ENCODE results near the gene ATP5F1E. TPM values are rescaled to one million over a fixed set of nuclear protein-coding genes. Genes with fewer than 3 reads are reported as not detected.

Gene ATP5F1E
- polyA plus RNA-seq, 1 donor = 115 TPM

- H3K27me3 ChIP-seq (ENCODE audit: control insufficient read depth, insufficient read depth, low read length) = no peaks in the 10 kb centered on the region
- H3K36me3 ChIP-seq (ENCODE audit: control insufficient read depth, insufficient read depth, low read length) = peaks cover 45% of the 10 kb centered on the region
- no CpG with 5 or more reads among the region's 13 CpGs for WGBS (ENCODE audit: insufficient coverage, low lambda C conversion rate)
- no peaks in the 10 kb centered on the region for H3K9me3 ChIP-seq (ENCODE audit: control insufficient read depth, low read depth, low read length)
- no peak for DNase-seq
- no peak overlapping the region for H3K27ac ChIP-seq (ENCODE audit: low read length)
- H3K4me1 ChIP-seq (ENCODE audit: control insufficient read depth, insufficient read depth, low read length) = peaks cover 7% of the 10 kb centered on the region
- no peak overlapping the region for H3K4me3 ChIP-seq (ENCODE audit: low read length)
These were observed 31.1 kb downstream of the ATP5F1E start for GRCh38 chr20:59001068-59001448.

GRCh38 chr20:59000326-59000725, 31.8 kb downstream of the ATP5F1E start:
- H3K4me1 ChIP-seq (ENCODE audit: control insufficient read depth, insufficient read depth, low read length) = peaks cover 4% of the 10 kb centered on the region
- H3K27ac ChIP-seq (ENCODE audit: low read length) = no peak overlapping the region
- H3K36me3 ChIP-seq (ENCODE audit: control insufficient read depth, insufficient read depth, low read length) = peaks cover 52% of the 10 kb centered on the region
- H3K9me3 ChIP-seq (ENCODE audit: control insufficient read depth, low read depth, low read length) = no peaks in the 10 kb centered on the region
- H3K27me3 ChIP-seq (ENCODE audit: control insufficient read depth, insufficient read depth, low read length) = no peaks in the 10 kb centered on the region
- H3K4me3 ChIP-seq (ENCODE audit: low read length) = no peak overlapping the region
- WGBS (ENCODE audit: insufficient coverage, low lambda C conversion rate) = no CpG with 5 or more reads among the region's 3 CpGs
- no peak for DNase-seq

- Histone ChIP-seq H3K4me1 (ENCODE audit: control insufficient read depth, insufficient read depth, low read length) (no peaks in the 10 kb centered on the region), H3K27me3 (ENCODE audit: control insufficient read depth, insufficient read depth, low read length) (no peaks in the 10 kb centered on the region), H3K27ac (ENCODE audit: low read length) (no peak overlapping the region), H3K9me3 (ENCODE audit: control insufficient read depth, low read depth, low read length) (no peaks in the 10 kb centered on the region), H3K36me3 (ENCODE audit: control insufficient read depth, insufficient read depth, low read length) (peaks cover 67% of the 10 kb centered on the region), H3K4me3 (ENCODE audit: low read length) (no peak overlapping the region)
- no peak for DNase-seq
- 100% methylated on average over 2 of the region's 11 CpGs for WGBS (ENCODE audit: insufficient coverage, low lambda C conversion rate)
These were observed 33.5 kb downstream of the ATP5F1E start for GRCh38 chr20:58998656-58999055.

- Histone ChIP-seq H3K27me3 (ENCODE audit: control insufficient read depth, insufficient read depth, low read length) (no peaks in the 10 kb centered on the region), H3K27ac (ENCODE audit: low read length) (no peak overlapping the region), H3K9me3 (ENCODE audit: control insufficient read depth, low read depth, low read length) (no peaks in the 10 kb centered on the region), H3K36me3 (ENCODE audit: control insufficient read depth, insufficient read depth, low read length) (peaks cover 81% of the 10 kb centered on the region), H3K4me3 (ENCODE audit: low read length) (no peak overlapping the region), H3K4me1 (ENCODE audit: control insufficient read depth, insufficient read depth, low read length) (no peaks in the 10 kb centered on the region)
- no CpG with 5 or more reads among the region's 24 CpGs for WGBS (ENCODE audit: insufficient coverage, low lambda C conversion rate)
- DNase-seq = no peak
These were observed 34.9 kb downstream of the ATP5F1E start for GRCh38 chr20:58997141-58997770.

GRCh38 chr20:58996226-58996611, 35.9 kb downstream of the ATP5F1E start:
- no peak overlapping the region for H3K27ac ChIP-seq (ENCODE audit: low read length)
- no CpG with 5 or more reads among the region's 12 CpGs for WGBS (ENCODE audit: insufficient coverage, low lambda C conversion rate)
- no peak for DNase-seq
- no peaks in the 10 kb centered on the region for H3K4me1 ChIP-seq (ENCODE audit: control insufficient read depth, insufficient read depth, low read length)
- no peaks in the 10 kb centered on the region for H3K27me3 ChIP-seq (ENCODE audit: control insufficient read depth, insufficient read depth, low read length)
- H3K4me3 ChIP-seq (ENCODE audit: low read length) = no peak overlapping the region
- no peaks in the 10 kb centered on the region for H3K9me3 ChIP-seq (ENCODE audit: control insufficient read depth, low read depth, low read length)
- H3K36me3 ChIP-seq (ENCODE audit: control insufficient read depth, insufficient read depth, low read length) = peaks cover 83% of the 10 kb centered on the region

- no peak overlapping the region for H3K27ac ChIP-seq (ENCODE audit: low read length)
- DNase-seq = no peak
- WGBS (ENCODE audit: insufficient coverage, low lambda C conversion rate) = no CpG with 5 or more reads among the region's 18 CpGs
These were observed 36.5 kb downstream of the ATP5F1E start for GRCh38 chr20:58995461-58996225.

GRCh38 chr20:58994390-58995159, 37.6 kb downstream of the ATP5F1E start:
- 100% methylated on average over 1 of the region's 17 CpGs for WGBS (ENCODE audit: insufficient coverage, low lambda C conversion rate)
- Histone ChIP-seq H3K4me1 (ENCODE audit: control insufficient read depth, insufficient read depth, low read length) (no peaks in the 10 kb centered on the region), H3K36me3 (ENCODE audit: control insufficient read depth, insufficient read depth, low read length) (peaks cover 91% of the 10 kb centered on the region), H3K4me3 (ENCODE audit: low read length) (no peak overlapping the region), H3K9me3 (ENCODE audit: control insufficient read depth, low read depth, low read length) (no peaks in the 10 kb centered on the region), H3K27me3 (ENCODE audit: control insufficient read depth, insufficient read depth, low read length) (no peaks in the 10 kb centered on the region), H3K27ac (ENCODE audit: low read length) (no peak overlapping the region)
- DNase-seq = no peak

More at GRCh38 chr20:58995461-58996225, 36.5 kb downstream of the ATP5F1E start:
- no peaks in the 10 kb centered on the region for H3K27me3 ChIP-seq (ENCODE audit: control insufficient read depth, insufficient read depth, low read length)
- no peaks in the 10 kb centered on the region for H3K4me1 ChIP-seq (ENCODE audit: control insufficient read depth, insufficient read depth, low read length)
- no peaks in the 10 kb centered on the region for H3K9me3 ChIP-seq (ENCODE audit: control insufficient read depth, low read depth, low read length)
- no peak overlapping the region for H3K4me3 ChIP-seq (ENCODE audit: low read length)
- H3K36me3 ChIP-seq (ENCODE audit: control insufficient read depth, insufficient read depth, low read length) = peaks cover 85% of the 10 kb centered on the region

- WGBS (ENCODE audit: insufficient coverage, low lambda C conversion rate) = no CpG with 5 or more reads among the region's 23 CpGs
- no peaks in the 10 kb centered on the region for H3K9me3 ChIP-seq (ENCODE audit: control insufficient read depth, low read depth, low read length)
- H3K27me3 ChIP-seq (ENCODE audit: control insufficient read depth, insufficient read depth, low read length) = no peaks in the 10 kb centered on the region
- no peak overlapping the region for H3K4me3 ChIP-seq (ENCODE audit: low read length)
- DNase-seq = no peak
- no peak overlapping the region for H3K27ac ChIP-seq (ENCODE audit: low read length)
- H3K36me3 ChIP-seq (ENCODE audit: control insufficient read depth, insufficient read depth, low read length) = peaks cover 92% of the 10 kb centered on the region
- H3K4me1 ChIP-seq (ENCODE audit: control insufficient read depth, insufficient read depth, low read length) = no peaks in the 10 kb centered on the region
These were observed 38.5 kb downstream of the ATP5F1E start for GRCh38 chr20:58993332-58994248.

- H3K27ac ChIP-seq (ENCODE audit: low read length) = no peak overlapping the region
- no CpG with 5 or more reads among the region's 3 CpGs for WGBS (ENCODE audit: insufficient coverage, low lambda C conversion rate)
- no peak overlapping the region for H3K4me3 ChIP-seq (ENCODE audit: low read length)
- no peaks in the 10 kb centered on the region for H3K9me3 ChIP-seq (ENCODE audit: control insufficient read depth, low read depth, low read length)
- H3K27me3 ChIP-seq (ENCODE audit: control insufficient read depth, insufficient read depth, low read length) = no peaks in the 10 kb centered on the region
- H3K36me3 ChIP-seq (ENCODE audit: control insufficient read depth, insufficient read depth, low read length) = peaks cover 94% of the 10 kb centered on the region
- DNase-seq = no peak
- no peaks in the 10 kb centered on the region for H3K4me1 ChIP-seq (ENCODE audit: control insufficient read depth, insufficient read depth, low read length)
These were observed 39.2 kb downstream of the ATP5F1E start for GRCh38 chr20:58992911-58993310.

GRCh38 chr20:58991715-58992114, 40.4 kb downstream of the ATP5F1E start:
- DNase-seq = no peak
- peaks cover 95% of the 10 kb centered on the region for H3K36me3 ChIP-seq (ENCODE audit: control insufficient read depth, insufficient read depth, low read length)
- 57% methylated on average over 2 of the region's 9 CpGs for WGBS (ENCODE audit: insufficient coverage, low lambda C conversion rate)

More at GRCh38 chr20:58991715-58992114, 40.4 kb downstream of the ATP5F1E start:
- Histone ChIP-seq H3K4me1 (ENCODE audit: control insufficient read depth, insufficient read depth, low read length) (no peaks in the 10 kb centered on the region), H3K9me3 (ENCODE audit: control insufficient read depth, low read depth, low read length) (no peaks in the 10 kb centered on the region), H3K27me3 (ENCODE audit: control insufficient read depth, insufficient read depth, low read length) (no peaks in the 10 kb centered on the region), H3K27ac (ENCODE audit: low read length) (no peak overlapping the region), H3K4me3 (ENCODE audit: low read length) (no peak overlapping the region)

Measured in large intestine (tissue), 3 donors.